IPS-15b (cell line): ENCODE measurements around the gene ADAMTS20.

Experiments
- H3K27me3 ChIP-seq: one replicate; pipeline ENCODE4 v1.6.1; 2013; ENCODE audit warnings: low read length; ENCODE audit not compliant: control insufficient read depth, insufficient read depth
- H3K36me3 ChIP-seq: one replicate; pipeline ENCODE4 v1.6.1; 2013; ENCODE audit warnings: low read length; ENCODE audit not compliant: control insufficient read depth, insufficient read depth
- H3K4me1 ChIP-seq: one replicate; pipeline ENCODE4 v1.6.1; 2013; ENCODE audit warnings: mild to moderate bottlenecking, low read length; ENCODE audit not compliant: control insufficient read depth, insufficient read depth
- H3K4me3 ChIP-seq: one replicate; pipeline ENCODE4 v1.5.1; 2013; ENCODE audit warnings: low read depth, low read length
- H3K9ac ChIP-seq: one replicate; pipeline ENCODE4 v1.6.1; 2013; ENCODE audit warnings: low read depth, mild to moderate bottlenecking, low read length
- H3K9me3 ChIP-seq: one replicate; pipeline ENCODE4 v1.6.1; 2013; ENCODE audit warnings: mild to moderate bottlenecking, low read length; ENCODE audit not compliant: control insufficient read depth, insufficient read depth

The ADAMTS20 gene

GRCh38 chr12:43305065-43305464 is 246.9 kb downstream of the ADAMTS20 start:
- no peaks in the 10 kb centered on the region for H3K36me3 ChIP-seq
- no peaks in the 10 kb centered on the region for H3K9me3 ChIP-seq
- H3K27me3 ChIP-seq: no peaks in the 10 kb centered on the region
- no peaks in the 10 kb centered on the region for H3K4me1 ChIP-seq
- H3K9ac ChIP-seq: no peak overlapping the region
- no peak overlapping the region for H3K4me3 ChIP-seq
